HEK293 (cell line): ENCODE results near the gene CALCOCO1.

Experiments
- CTCF ChIA-PET: fragments of 350-600 bp; formaldehyde crosslinking; extraction: SDS; loops from one replicate; lab custom pipeline; 2021; ENCODE audit warnings: antibody characterized with exemption; lab: Yijun Ruan, JAX
- POLR2A ChIA-PET: fragments of 300-600 bp; formaldehyde crosslinking; extraction: SDS; loops from one replicate; lab custom pipeline; 2020; ENCODE audit warnings: antibody characterized with exemption, inconsistent platforms; lab: Yijun Ruan, JAX
- H3K27ac ChIP-seq: fragments of 200-500 bp; sonication (Bioruptor generic); 2 replicates; pipeline ENCODE4 v1.5.1; 2014; ENCODE audit warnings: low read depth, low read length, control low read depth, inconsistent platforms; ENCODE audit errors: extremely low read depth
- H3K36me3 ChIP-seq, 2 experiments: fragments of 200-500 bp in 1 of 2; sonication (Bioruptor generic) in 1 of 2; 1 replicate in 1 of 2; 2 replicates in 1 of 2; pipeline ENCODE4 v1.5.1; 2014 to 2017; ENCODE audit warnings: inconsistent platforms in 2 of 2, low read length in 2 of 2; ENCODE audit not compliant: control insufficient read depth in 2 of 2, insufficient read depth in 1 of 2
- H3K4me1 ChIP-seq: fragments of 200-500 bp; sonication (Bioruptor generic); 2 replicates; pipeline ENCODE4 v1.5.1; 2014; ENCODE audit warnings: mild to moderate bottlenecking, low read length, inconsistent platforms; ENCODE audit not compliant: control insufficient read depth, insufficient read depth
- H3K4me3 ChIP-seq: 2 replicates; pipeline ENCODE4 v1.5.1; 2011; ENCODE audit warnings: low read depth, mild to moderate bottlenecking, control low read depth, low read length, moderate library complexity
- H3K9me3 ChIP-seq: fragments of 200-500 bp; sonication (Bioruptor generic); 2 replicates; pipeline ENCODE4 v1.5.1; 2014; ENCODE audit warnings: low read depth, low read length, inconsistent platforms; ENCODE audit not compliant: control insufficient read depth, insufficient read depth
- BCL11A ChIP-seq: fragments of 450-650 bp; formaldehyde crosslinking; IDR thresholded peaks from 2 replicates; pipeline ENCODE4 v1.5.1; 2016; ENCODE audit warnings: low read depth, missing biosample characterization, missing genetic modification characterization
- OSR2 ChIP-seq: fragments of 450-650 bp; formaldehyde crosslinking; IDR thresholded peaks from 2 replicates; pipeline ENCODE4 v1.5.1; 2016; ENCODE audit warnings: missing biosample characterization, missing genetic modification characterization
- SP7 ChIP-seq: fragments of 450-650 bp; formaldehyde crosslinking; IDR thresholded peaks from 2 replicates; pipeline ENCODE4 v1.5.1; 2016; ENCODE audit warnings: missing biosample characterization, missing genetic modification characterization
- WT1 ChIP-seq: fragments of 450-650 bp; formaldehyde crosslinking; IDR thresholded peaks from 2 replicates; pipeline ENCODE4 v1.5.1; 2016; ENCODE audit warnings: missing biosample characterization, missing genetic modification characterization
- ZBTB17 ChIP-seq: fragments of 450-650 bp; formaldehyde crosslinking; IDR thresholded peaks from 2 replicates; pipeline ENCODE4 v1.5.1; 2016; ENCODE audit warnings: missing biosample characterization, missing genetic modification characterization
- ZBTB8A ChIP-seq: fragments of 450-650 bp; formaldehyde crosslinking; IDR thresholded peaks from 2 replicates; pipeline ENCODE4 v1.5.1; 2016; ENCODE audit warnings: missing biosample characterization, missing genetic modification characterization
- ZFP69B ChIP-seq: fragments of 450-650 bp; formaldehyde crosslinking; IDR thresholded peaks from 2 replicates; pipeline ENCODE4 v1.5.1; 2016; ENCODE audit warnings: missing biosample characterization, missing genetic modification characterization
- ZIC2 ChIP-seq: fragments of 450-650 bp; formaldehyde crosslinking; IDR thresholded peaks from 2 replicates; pipeline ENCODE4 v1.5.1; 2016; ENCODE audit warnings: missing biosample characterization, missing genetic modification characterization
- ZNF140 ChIP-seq: fragments of 450-650 bp; formaldehyde crosslinking; IDR thresholded peaks from 2 replicates; pipeline ENCODE4 v1.5.1; 2016; ENCODE audit warnings: missing biosample characterization, missing genetic modification characterization
- ZNF24 ChIP-seq: fragments of 450-650 bp; formaldehyde crosslinking; IDR thresholded peaks from 2 replicates; pipeline ENCODE4 v1.5.1; 2016; ENCODE audit warnings: missing biosample characterization, missing genetic modification characterization
- ZNF510 ChIP-seq: fragments of 450-650 bp; formaldehyde crosslinking; IDR thresholded peaks from 2 replicates; pipeline ENCODE4 v1.5.1; 2018; ENCODE audit warnings: mild to moderate bottlenecking, missing genetic modification characterization, missing biosample characterization; ENCODE audit not compliant: insufficient replicate concordance
- ZNF514 ChIP-seq: fragments of 450-650 bp; formaldehyde crosslinking; IDR thresholded peaks from 2 replicates; pipeline ENCODE4 v1.5.1; 2016; ENCODE audit warnings: missing biosample characterization, missing genetic modification characterization
- ZNF629 ChIP-seq: fragments of 450-650 bp; formaldehyde crosslinking; IDR thresholded peaks from 2 replicates; pipeline ENCODE4 v1.5.1; 2017; ENCODE audit warnings: missing biosample characterization, missing genetic modification characterization
- ZNF660 ChIP-seq: fragments of 450-650 bp; IDR thresholded peaks from 2 replicates; pipeline ENCODE4 v1.5.1; 2018; ENCODE audit warnings: missing biosample characterization, mild to moderate bottlenecking, missing genetic modification characterization
- ZNF707 ChIP-seq: fragments of 450-650 bp; formaldehyde crosslinking; IDR thresholded peaks from 2 replicates; pipeline ENCODE4 v1.5.1; 2016; ENCODE audit warnings: missing biosample characterization, missing genetic modification characterization
- ZNF76 ChIP-seq: fragments of 450-650 bp; formaldehyde crosslinking; IDR thresholded peaks from 2 replicates; pipeline ENCODE4; 2016; ENCODE audit warnings: low read depth, missing biosample characterization, missing genetic modification characterization, borderline replicate concordance
- ZNF843 ChIP-seq: fragments of 450-650 bp; formaldehyde crosslinking; IDR thresholded peaks from 2 replicates; pipeline ENCODE4 v1.5.1; 2016; ENCODE audit warnings: missing biosample characterization, missing genetic modification characterization
- TF ChIP-seq, protein P1 (sequence below): fragments of 450-650 bp; formaldehyde crosslinking; IDR thresholded peaks from 2 replicates; pipeline ENCODE4 v1.5.1; 2016; ENCODE audit warnings: missing biosample characterization, missing genetic modification characterization
- TF ChIP-seq, protein P2 (sequence below): fragments of 450-650 bp; formaldehyde crosslinking; IDR thresholded peaks from 2 replicates; pipeline ENCODE4 v1.5.1; 2016; ENCODE audit warnings: missing biosample characterization, missing genetic modification characterization
- TF ChIP-seq, protein P3 (sequence below): fragments of 450-650 bp; formaldehyde crosslinking; conservative IDR thresholded peaks from 2 replicates; pipeline ENCODE4 v1.5.1; 2016; ENCODE audit warnings: low read depth, missing biosample characterization, missing genetic modification characterization
- TF ChIP-seq, protein P4 (sequence below): fragments of 450-650 bp; formaldehyde crosslinking; IDR thresholded peaks from 2 replicates; pipeline ENCODE4 v1.5.1; 2016; ENCODE audit warnings: missing biosample characterization, missing genetic modification characterization
- TF ChIP-seq, protein P5 (sequence below): fragments of 450-650 bp; formaldehyde crosslinking; IDR thresholded peaks from 2 replicates; pipeline ENCODE4 v1.5.1; 2016; ENCODE audit warnings: missing biosample characterization, missing genetic modification characterization
- TF ChIP-seq, protein P6 (sequence below): fragments of 450-650 bp; formaldehyde crosslinking; IDR thresholded peaks from 2 replicates; pipeline ENCODE4 v1.5.1; 2017; ENCODE audit warnings: missing biosample characterization, missing genetic modification characterization

CALCOCO1 gene

DNA sequence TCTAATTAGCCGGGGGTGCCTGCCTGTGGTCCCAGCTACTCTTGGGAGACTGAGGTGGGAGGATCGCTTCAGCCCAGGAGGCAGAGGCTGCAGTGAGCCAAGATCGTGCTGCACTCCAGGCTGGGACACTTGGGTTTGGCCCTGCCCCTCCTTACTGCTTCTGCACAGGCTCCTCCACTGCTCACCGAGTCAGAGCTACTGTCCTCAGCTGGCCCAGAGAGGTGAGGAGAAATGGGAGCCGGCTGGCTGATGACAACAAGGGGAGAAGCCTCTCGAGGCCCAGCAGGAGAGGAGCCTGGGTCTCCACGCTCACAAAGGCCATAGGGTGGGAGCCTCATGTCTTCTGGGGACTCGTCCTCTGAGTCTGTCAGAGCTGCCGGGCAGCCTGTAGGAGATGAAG lies 13.7 kb downstream of the CALCOCO1 start (continued):
- TF ChIP-seq, protein P1, sequence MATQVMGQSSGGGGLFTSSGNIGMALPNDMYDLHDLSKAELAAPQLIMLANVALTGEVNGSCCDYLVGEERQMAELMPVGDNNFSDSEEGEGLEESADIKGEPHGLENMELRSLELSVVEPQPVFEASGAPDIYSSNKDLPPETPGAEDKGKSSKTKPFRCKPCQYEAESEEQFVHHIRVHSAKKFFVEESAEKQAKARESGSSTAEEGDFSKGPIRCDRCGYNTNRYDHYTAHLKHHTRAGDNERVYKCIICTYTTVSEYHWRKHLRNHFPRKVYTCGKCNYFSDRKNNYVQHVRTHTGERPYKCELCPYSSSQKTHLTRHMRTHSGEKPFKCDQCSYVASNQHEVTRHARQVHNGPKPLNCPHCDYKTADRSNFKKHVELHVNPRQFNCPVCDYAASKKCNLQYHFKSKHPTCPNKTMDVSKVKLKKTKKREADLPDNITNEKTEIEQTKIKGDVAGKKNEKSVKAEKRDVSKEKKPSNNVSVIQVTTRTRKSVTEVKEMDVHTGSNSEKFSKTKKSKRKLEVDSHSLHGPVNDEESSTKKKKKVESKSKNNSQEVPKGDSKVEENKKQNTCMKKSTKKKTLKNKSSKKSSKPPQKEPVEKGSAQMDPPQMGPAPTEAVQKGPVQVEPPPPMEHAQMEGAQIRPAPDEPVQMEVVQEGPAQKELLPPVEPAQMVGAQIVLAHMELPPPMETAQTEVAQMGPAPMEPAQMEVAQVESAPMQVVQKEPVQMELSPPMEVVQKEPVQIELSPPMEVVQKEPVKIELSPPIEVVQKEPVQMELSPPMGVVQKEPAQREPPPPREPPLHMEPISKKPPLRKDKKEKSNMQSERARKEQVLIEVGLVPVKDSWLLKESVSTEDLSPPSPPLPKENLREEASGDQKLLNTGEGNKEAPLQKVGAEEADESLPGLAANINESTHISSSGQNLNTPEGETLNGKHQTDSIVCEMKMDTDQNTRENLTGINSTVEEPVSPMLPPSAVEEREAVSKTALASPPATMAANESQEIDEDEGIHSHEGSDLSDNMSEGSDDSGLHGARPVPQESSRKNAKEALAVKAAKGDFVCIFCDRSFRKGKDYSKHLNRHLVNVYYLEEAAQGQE: no peak
- TF ChIP-seq, protein P2, sequence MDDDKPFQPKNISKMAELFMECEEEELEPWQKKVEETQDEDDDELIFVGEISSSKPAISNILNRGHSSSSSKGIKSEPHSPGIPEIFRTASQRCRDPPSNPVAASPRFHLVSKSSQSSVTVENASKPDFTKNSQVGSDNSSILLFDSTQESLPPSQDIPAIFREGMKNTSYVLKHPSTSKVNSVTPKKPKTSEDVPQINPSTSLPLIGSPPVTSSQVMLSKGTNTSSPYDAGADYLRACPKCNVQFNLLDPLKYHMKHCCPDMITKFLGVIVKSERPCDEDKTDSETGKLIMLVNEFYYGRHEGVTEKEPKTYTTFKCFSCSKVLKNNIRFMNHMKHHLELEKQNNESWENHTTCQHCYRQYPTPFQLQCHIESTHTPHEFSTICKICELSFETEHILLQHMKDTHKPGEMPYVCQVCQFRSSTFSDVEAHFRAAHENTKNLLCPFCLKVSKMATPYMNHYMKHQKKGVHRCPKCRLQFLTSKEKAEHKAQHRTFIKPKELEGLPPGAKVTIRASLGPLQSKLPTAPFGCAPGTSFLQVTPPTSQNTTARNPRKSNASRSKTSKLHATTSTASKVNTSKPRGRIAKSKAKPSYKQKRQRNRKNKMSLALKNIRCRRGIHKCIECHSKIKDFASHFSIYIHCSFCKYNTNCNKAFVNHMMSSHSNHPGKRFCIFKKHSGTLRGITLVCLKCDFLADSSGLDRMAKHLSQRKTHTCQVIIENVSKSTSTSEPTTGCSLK (tag by site-specific recombination): no peak
- no peak for TF ChIP-seq ZNF843 (tag by site-specific recombination)
- TF ChIP-seq, protein P3, sequence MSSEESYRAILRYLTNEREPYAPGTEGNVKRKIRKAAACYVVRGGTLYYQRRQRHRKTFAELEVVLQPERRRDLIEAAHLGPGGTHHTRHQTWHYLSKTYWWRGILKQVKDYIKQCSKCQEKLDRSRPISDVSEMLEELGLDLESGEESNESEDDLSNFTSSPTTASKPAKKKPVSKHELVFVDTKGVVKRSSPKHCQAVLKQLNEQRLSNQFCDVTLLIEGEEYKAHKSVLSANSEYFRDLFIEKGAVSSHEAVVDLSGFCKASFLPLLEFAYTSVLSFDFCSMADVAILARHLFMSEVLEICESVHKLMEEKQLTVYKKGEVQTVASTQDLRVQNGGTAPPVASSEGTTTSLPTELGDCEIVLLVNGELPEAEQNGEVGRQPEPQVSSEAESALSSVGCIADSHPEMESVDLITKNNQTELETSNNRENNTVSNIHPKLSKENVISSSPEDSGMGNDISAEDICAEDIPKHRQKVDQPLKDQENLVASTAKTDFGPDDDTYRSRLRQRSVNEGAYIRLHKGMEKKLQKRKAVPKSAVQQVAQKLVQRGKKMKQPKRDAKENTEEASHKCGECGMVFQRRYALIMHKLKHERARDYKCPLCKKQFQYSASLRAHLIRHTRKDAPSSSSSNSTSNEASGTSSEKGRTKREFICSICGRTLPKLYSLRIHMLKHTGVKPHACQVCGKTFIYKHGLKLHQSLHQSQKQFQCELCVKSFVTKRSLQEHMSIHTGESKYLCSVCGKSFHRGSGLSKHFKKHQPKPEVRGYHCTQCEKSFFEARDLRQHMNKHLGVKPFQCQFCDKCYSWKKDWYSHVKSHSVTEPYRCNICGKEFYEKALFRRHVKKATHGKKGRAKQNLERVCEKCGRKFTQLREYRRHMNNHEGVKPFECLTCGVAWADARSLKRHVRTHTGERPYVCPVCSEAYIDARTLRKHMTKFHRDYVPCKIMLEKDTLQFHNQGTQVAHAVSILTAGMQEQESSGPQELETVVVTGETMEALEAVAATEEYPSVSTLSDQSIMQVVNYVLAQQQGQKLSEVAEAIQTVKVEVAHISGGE (tag by site-specific recombination): no peak
- TF ChIP-seq ZNF514 (tag by site-specific recombination): no peak
- no peak for TF ChIP-seq WT1 (tag by site-specific recombination)
- TF ChIP-seq ZNF24 (tag by site-specific recombination): no peak
- TF ChIP-seq ZNF510 (tag by site-specific recombination): no peak
- TF ChIP-seq, all 188 proteins: peak for 0

DNA sequence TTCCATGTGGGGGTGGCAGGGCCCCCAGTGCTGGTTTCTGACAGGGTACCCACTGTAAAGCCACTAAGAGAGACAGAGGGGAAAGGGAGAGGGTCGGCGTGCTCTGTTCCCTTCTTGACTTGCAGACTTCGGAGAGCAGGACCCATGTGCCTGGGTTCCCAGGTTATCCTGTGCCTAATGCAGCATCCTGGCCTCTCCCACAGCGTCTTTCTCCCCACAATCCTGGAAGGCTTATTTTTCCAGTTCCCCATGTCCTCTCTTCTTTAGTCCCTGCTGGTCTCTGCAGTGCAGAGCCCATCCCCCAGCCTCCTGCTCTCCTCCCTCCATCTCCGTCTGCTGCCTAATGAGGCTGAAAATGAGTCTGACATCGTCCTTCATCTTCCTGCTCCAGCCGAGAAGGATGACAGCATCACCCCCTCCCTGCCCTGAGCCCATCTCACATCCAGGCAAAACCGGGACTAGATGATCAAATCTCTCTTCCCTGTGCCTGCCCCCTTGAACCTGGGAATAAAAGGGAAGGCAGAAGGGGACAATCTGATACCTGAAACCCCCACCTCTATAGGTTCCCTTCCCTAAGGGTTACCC lies 15.1 kb downstream of the CALCOCO1 start:
- no peak overlapping the region for H3K4me3 ChIP-seq
- peaks cover 0 to 47% of the 10 kb centered on the region in 2 experiments; a peak in 2 of 3 replicates for H3K36me3 ChIP-seq
- no peaks in the 10 kb centered on the region for H3K9me3 ChIP-seq
- ChIA-PET CTCF (no interaction called here), POLR2A (no interaction called here)
- H3K27ac ChIP-seq: no peak overlapping the region
- H3K4me1 ChIP-seq: peaks cover 14% of the 10 kb centered on the region
- peak; percentile 28; the same call in 1 of the 2 replicates for TF ChIP-seq OSR2 (tag by site-specific recombination)
- peak; percentile 82; the same call in 1 of the 2 replicates for TF ChIP-seq ZNF660
- no peak for TF ChIP-seq ZNF76 (tag by site-specific recombination)
- TF ChIP-seq, protein P4, sequence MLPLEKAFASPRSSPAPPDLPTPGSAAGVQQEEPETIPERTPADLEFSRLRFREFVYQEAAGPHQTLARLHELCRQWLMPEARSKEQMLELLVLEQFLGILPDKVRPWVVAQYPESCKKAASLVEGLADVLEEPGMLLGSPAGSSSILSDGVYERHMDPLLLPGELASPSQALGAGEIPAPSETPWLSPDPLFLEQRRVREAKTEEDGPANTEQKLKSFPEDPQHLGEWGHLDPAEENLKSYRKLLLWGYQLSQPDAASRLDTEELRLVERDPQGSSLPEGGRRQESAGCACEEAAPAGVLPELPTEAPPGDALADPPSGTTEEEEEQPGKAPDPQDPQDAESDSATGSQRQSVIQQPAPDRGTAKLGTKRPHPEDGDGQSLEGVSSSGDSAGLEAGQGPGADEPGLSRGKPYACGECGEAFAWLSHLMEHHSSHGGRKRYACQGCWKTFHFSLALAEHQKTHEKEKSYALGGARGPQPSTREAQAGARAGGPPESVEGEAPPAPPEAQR: no peak
- TF ChIP-seq ZBTB17 (tag by site-specific recombination): peak; percentile 97
- no peak for TF ChIP-seq ZNF140 (tag by site-specific recombination)
- peak; percentile 54 for TF ChIP-seq ZIC2 (tag by site-specific recombination)
- TF ChIP-seq, protein P5, sequence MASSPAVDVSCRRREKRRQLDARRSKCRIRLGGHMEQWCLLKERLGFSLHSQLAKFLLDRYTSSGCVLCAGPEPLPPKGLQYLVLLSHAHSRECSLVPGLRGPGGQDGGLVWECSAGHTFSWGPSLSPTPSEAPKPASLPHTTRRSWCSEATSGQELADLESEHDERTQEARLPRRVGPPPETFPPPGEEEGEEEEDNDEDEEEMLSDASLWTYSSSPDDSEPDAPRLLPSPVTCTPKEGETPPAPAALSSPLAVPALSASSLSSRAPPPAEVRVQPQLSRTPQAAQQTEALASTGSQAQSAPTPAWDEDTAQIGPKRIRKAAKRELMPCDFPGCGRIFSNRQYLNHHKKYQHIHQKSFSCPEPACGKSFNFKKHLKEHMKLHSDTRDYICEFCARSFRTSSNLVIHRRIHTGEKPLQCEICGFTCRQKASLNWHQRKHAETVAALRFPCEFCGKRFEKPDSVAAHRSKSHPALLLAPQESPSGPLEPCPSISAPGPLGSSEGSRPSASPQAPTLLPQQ: peak; percentile 70
- TF ChIP-seq, protein P6, sequence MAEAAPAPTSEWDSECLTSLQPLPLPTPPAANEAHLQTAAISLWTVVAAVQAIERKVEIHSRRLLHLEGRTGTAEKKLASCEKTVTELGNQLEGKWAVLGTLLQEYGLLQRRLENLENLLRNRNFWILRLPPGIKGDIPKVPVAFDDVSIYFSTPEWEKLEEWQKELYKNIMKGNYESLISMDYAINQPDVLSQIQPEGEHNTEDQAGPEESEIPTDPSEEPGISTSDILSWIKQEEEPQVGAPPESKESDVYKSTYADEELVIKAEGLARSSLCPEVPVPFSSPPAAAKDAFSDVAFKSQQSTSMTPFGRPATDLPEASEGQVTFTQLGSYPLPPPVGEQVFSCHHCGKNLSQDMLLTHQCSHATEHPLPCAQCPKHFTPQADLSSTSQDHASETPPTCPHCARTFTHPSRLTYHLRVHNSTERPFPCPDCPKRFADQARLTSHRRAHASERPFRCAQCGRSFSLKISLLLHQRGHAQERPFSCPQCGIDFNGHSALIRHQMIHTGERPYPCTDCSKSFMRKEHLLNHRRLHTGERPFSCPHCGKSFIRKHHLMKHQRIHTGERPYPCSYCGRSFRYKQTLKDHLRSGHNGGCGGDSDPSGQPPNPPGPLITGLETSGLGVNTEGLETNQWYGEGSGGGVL (tag by site-specific recombination): peak; percentile 61
- peak; percentile 93 for TF ChIP-seq ZNF629
- no peak for TF ChIP-seq ZFP69B (tag by site-specific recombination)
- peak; percentile 14; the same call in 1 of the 2 replicates for TF ChIP-seq ZBTB8A (tag by site-specific recombination)
- TF ChIP-seq ZNF707 (tag by site-specific recombination): no peak
- peak; percentile 69 for TF ChIP-seq SP7 (tag by site-specific recombination)
- TF ChIP-seq BCL11A (tag by site-specific recombination): no peak
